Astrocyte of the spinal cord (primary cell): ENCODE measurements around the gene MROH2A.

Experiments
- DNase-seq: peaks from one replicate; pipeline ENCODE4 v3.0.0; 2011; ENCODE audit warnings: low read depth, low spot score
- H3K4me3 ChIP-seq: 2 replicates; pipeline ENCODE4 v1.5.1; 2011; ENCODE audit warnings: low read depth, mild to moderate bottlenecking, low read length, moderate library complexity
- in situ Hi-C: cut with HindIII; loops from 2 replicates; pipeline ENCODE4 v1.10.0; 2017; ENCODE audit warnings: low sequenced_read_pairs
- TF ChIP-seq, protein P1 (sequence below): IDR thresholded peaks from 2 replicates; pipeline ENCODE4 v1.5.1; 2012; ENCODE audit warnings: low read depth, mild to moderate bottlenecking, low read length, inconsistent platforms

The MROH2A gene

DNA sequence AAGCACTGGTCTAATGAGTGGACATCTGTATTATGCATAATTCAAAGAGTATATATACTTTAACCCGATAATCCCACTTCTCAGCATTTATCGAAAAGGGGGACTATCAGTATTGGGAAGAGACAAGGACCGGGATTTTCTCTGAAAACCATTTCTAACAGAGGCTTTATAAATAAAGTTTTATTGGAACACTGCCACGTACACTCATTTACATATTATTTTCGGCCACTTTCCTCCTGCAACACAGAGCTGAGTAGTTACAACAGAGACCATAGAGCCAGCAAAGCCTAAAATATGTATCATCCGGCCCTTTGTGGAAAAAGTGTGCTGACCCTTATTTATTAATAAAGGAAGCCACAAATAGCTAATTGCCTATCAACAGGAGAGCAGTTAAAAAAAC, 73.0 kb downstream of the MROH2A start:
- in situ Hi-C loops: no loop called here
- no peak overlapping the region for H3K4me3 ChIP-seq
- DNase-seq: no peak
- TF ChIP-seq, protein P1, sequence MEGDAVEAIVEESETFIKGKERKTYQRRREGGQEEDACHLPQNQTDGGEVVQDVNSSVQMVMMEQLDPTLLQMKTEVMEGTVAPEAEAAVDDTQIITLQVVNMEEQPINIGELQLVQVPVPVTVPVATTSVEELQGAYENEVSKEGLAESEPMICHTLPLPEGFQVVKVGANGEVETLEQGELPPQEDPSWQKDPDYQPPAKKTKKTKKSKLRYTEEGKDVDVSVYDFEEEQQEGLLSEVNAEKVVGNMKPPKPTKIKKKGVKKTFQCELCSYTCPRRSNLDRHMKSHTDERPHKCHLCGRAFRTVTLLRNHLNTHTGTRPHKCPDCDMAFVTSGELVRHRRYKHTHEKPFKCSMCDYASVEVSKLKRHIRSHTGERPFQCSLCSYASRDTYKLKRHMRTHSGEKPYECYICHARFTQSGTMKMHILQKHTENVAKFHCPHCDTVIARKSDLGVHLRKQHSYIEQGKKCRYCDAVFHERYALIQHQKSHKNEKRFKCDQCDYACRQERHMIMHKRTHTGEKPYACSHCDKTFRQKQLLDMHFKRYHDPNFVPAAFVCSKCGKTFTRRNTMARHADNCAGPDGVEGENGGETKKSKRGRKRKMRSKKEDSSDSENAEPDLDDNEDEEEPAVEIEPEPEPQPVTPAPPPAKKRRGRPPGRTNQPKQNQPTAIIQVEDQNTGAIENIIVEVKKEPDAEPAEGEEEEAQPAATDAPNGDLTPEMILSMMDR: no peak

- TF ChIP-seq, protein P1: no peak
- no peak overlapping the region for H3K4me3 ChIP-seq
- no peak for DNase-seq
- in situ Hi-C loops: no loop called here
Observed at GRCh38 chr2:233852056-233852455, 73.9 kb downstream of the MROH2A start.

DNA sequence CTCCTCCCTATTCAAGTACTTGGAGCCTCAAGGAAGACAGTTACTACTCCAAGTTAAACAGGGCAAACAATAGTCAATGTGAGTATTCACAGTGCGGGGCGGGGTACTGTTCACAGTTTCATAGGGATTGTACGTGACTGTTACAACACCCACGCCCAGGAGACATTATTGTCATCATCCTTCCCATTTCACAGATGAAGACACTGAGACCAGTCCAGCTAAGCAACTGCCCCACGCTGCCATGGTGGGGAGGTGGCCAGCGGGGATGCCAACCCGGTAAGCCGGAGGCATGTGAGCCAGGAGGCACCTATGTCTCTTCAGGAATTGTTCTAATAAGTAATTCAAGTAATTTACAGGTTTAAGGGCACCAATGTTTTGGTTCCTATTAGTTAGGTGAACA, 75.2 kb downstream of the MROH2A start:
- H3K4me3 ChIP-seq: peak overlapping the region; percentile 94
- TF ChIP-seq, protein P1: no peak
- no peak for DNase-seq
- in situ Hi-C loops: no loop called here

DNA sequence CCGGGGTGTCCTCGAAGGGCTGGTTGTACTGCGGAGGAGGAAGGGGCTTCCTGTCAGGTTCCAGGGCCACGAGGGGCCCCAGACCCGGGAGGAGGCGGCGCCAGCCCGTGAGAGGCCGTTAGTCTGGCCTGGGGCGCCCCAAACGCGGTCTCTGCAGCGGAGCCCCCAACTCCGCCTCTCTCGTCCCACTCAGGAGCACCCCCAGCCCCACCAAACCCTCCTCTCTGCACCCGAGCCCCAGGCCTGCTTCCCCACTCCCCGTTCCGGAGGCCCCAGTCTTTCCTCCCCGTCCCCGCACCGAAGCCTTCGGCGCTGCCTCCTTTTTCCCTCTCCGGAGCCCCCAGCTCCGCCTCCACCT, 75.7 kb downstream of the MROH2A start:
- in situ Hi-C loops: no loop called here
- no peak for DNase-seq
- TF ChIP-seq, protein P1: no peak
- H3K4me3 ChIP-seq: peak overlapping the region; percentile 94

- TF ChIP-seq, protein P1: no peak
- peak; percentile 96 for DNase-seq
- peak within 1 kb of the TSS; percentile 94 for H3K4me3 ChIP-seq
- in situ Hi-C loops: no loop called here
Observed at GRCh38 chr2:233854241-233854981, 76.3 kb downstream of the MROH2A start, which contains the start of gene HJURP. TSS of gene HJURP (minus strand) at chr2:233854535. CDS start at chr2:233854500, 35 bp downstream.

DNA sequence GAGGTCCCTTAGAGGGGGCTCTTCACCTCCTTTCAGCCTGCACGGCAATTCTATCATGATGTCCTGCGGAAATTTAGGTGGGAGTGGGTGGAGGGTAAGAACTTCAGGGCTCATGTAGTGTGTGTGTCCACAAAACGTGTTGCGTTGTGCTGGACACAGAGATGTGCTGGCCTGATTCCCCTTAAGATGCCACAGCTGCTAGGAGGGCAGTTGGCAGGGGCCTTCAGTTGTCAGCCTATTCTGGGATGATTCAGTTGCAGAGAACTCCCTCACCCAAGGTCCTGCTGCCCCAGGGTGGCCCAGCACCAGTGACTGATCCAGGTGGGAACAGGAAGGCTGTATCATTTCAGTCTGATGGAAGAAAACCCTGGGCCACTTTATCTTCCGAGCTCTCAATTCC, 77.2 kb downstream of the MROH2A start:
- TF ChIP-seq, protein P1: no peak
- DNase-seq: no peak
- in situ Hi-C loops: no loop called here
- no peak overlapping the region for H3K4me3 ChIP-seq
